K562 (cell line): ENCODE results near the gene TLCD5. TPM values are rescaled to one million over a fixed set of nuclear protein-coding genes. Genes with fewer than 3 reads are reported as not detected.

Source experiments
- ATAC-seq: fragments of 200-7000 bp; cut with Tn5 transposase; 3 replicates; pipeline ENCODE4 v1.9.1; 2020; ENCODE audit warnings: moderate library complexity
- BruUV-seq: library from RNA; stranded (reverse); fragments of 400-500 nt; replicated peaks from 2 replicates; lab custom pipeline; 2021; lab: Mats Ljungman, UMichigan
- CTCF ChIA-PET: fragments of 300-600 bp; formaldehyde crosslinking; extraction: SDS; loops from one replicate; lab custom pipeline; 2021; ENCODE audit warnings: low intra/inter-chr PET ratio; lab: Yijun Ruan, JAX
- POLR2A ChIA-PET: fragments of 300-600, 350-650 bp; sonication (Branson Sonifier 250); formaldehyde crosslinking; extraction: SDS; loops from one replicate; lab custom pipeline; 2021; ENCODE audit warnings: antibody characterized with exemption, inconsistent platforms; lab: Yijun Ruan, JAX
- DNase-seq, 4 experiments: peaks; one replicate each; pipeline versions ENCODE4 v3.0.0 to v3.0.0-alpha.2; 2011 to 2018; ENCODE audit warnings: low spot score in 3 of 4, mixed read lengths in 3 of 4; ENCODE audit errors: extremely low read depth in 1 of 4
- FAIRE-seq: peaks from 2 replicates; lab custom pipeline; 2011; peaks lifted over from hg19 to GRCh38; lab: Jason Lieb, UNC
- H2AFZ ChIP-seq: 2 replicates; pipeline ENCODE4 v1.6.0; 2011; ENCODE audit warnings: low read depth, low read length, control low read depth, inconsistent platforms
- H3K27ac ChIP-seq: fragments of 200-600 bp; 3 replicates; pipeline ENCODE4 v1.8.0; 2011; ENCODE audit warnings: low read depth, mild to moderate bottlenecking, control low read depth, inconsistent platforms, low read length, moderate library complexity, mixed read lengths; ENCODE audit errors: extremely low read depth
- H3K27me3 ChIP-seq, 2 experiments: fragments of 300-600 bp in 1 of 2; 2 replicates in 1 of 2; 3 replicates in 1 of 2; pipeline versions ENCODE4 v1.6.0 to v1.8.0; 2011; ENCODE audit warnings: inconsistent platforms in 2 of 2, low read length in 2 of 2, mild to moderate bottlenecking in 1 of 2, mixed read lengths in 1 of 2, moderate library complexity in 1 of 2; ENCODE audit not compliant: control insufficient read depth in 2 of 2, insufficient read depth in 2 of 2
- H3K36me3 ChIP-seq: fragments of 300-600 bp; 3 replicates; pipeline ENCODE4 v1.8.0; 2011; ENCODE audit warnings: mild to moderate bottlenecking, low read length, inconsistent platforms; ENCODE audit not compliant: control insufficient read depth, insufficient read depth
- H3K4me1 ChIP-seq, 2 experiments: fragments of 200-600 bp in 1 of 2; replicated peaks in 1 of 2; 2 replicates in 1 of 2; 3 replicates in 1 of 2; pipeline versions ENCODE4 v1.5.1 to v1.8.0; 2011; ENCODE audit warnings: inconsistent platforms in 2 of 2, low read length in 2 of 2, mild to moderate bottlenecking in 1 of 2, mixed read lengths in 1 of 2, moderate library complexity in 1 of 2; ENCODE audit not compliant: control insufficient read depth in 2 of 2, insufficient read depth in 2 of 2
- H3K4me2 ChIP-seq: 2 replicates; pipeline ENCODE4 v1.6.1; 2011; ENCODE audit warnings: low read length, control low read depth, inconsistent platforms, mixed read lengths; ENCODE audit not compliant: insufficient read depth
- H3K4me3 ChIP-seq: fragments of 200-600 bp; sonication (generic), shearing (Covaris generic); 2 replicates; pipeline ENCODE4 v1.5.1; 2016; ENCODE audit warnings: control low read depth, inconsistent platforms
- H3K79me2 ChIP-seq: fragments of 200-600 bp; 3 replicates; pipeline ENCODE4 v1.8.0; 2011; ENCODE audit warnings: low read length, inconsistent platforms; ENCODE audit not compliant: control insufficient read depth, insufficient read depth
- H3K9ac ChIP-seq, 2 experiments: 2 replicates each; pipeline versions ENCODE4 v1.6.0 to v1.6.1; 2011; ENCODE audit warnings: low read depth in 2 of 2, low read length in 2 of 2, control low read depth in 1 of 2, inconsistent platforms in 1 of 2, mild to moderate bottlenecking in 1 of 2, mixed read lengths in 1 of 2; ENCODE audit not compliant: insufficient read depth in 1 of 2
- H3K9me1 ChIP-seq: one replicate; pipeline ENCODE4 v1.6.0; 2011; ENCODE audit warnings: inconsistent platforms, mild to moderate bottlenecking, low read length, moderate library complexity; ENCODE audit not compliant: control insufficient read depth, insufficient read depth
- H3K9me3 ChIP-seq: replicated peaks from 2 replicates; pipeline ENCODE4 v1.5.1; 2011; ENCODE audit warnings: low read depth, low read length, inconsistent platforms; ENCODE audit not compliant: control insufficient read depth, insufficient read depth
- H4K20me1 ChIP-seq: replicated peaks from 2 replicates; pipeline ENCODE4 v1.6.1; 2011; ENCODE audit warnings: low read length, inconsistent platforms, mixed read lengths; ENCODE audit not compliant: control insufficient read depth, insufficient read depth
- COPS2 ChIP-seq: fragments of 450-650 bp; conservative IDR thresholded peaks from 2 replicates; pipeline ENCODE4 v1.6.1; 2016; ENCODE audit warnings: mild to moderate bottlenecking, moderate library complexity
- FOSL1 ChIP-seq: fragments of 200-800 bp; sonication (Bioruptor generic); conservative IDR thresholded peaks from 2 replicates; pipeline ENCODE4 v1.6.1; 2016; ENCODE audit warnings: missing genetic modification characterization, missing compliant biosample characterization
- FOXK2 ChIP-seq, 2 experiments: fragments of 450-650 bp; IDR thresholded peaks in 1 of 2; conservative IDR thresholded peaks in 1 of 2; 2 replicates each; pipeline ENCODE4 v1.6.1; 2016; ENCODE audit warnings: low read depth in 2 of 2, mild to moderate bottlenecking in 1 of 2
- GTF2F1 ChIP-seq: IDR thresholded peaks from 2 replicates; pipeline ENCODE4 v1.6.1; 2011; ENCODE audit warnings: low read depth, low read length, improper control_type of control experiment
- IFI16 ChIP-seq: fragments of 250-450 bp; sonication (Bioruptor Pico); IDR thresholded peaks from 2 replicates; pipeline ENCODE4 v2.1.2; 2022; ENCODE audit warnings: mild to moderate bottlenecking, inconsistent platforms
- JUND ChIP-seq, 2 experiments: IDR thresholded peaks; 2 replicates in 1 of 2; 3 replicates in 1 of 2; pipeline ENCODE4 v1.6.1; 2011; ENCODE audit warnings: borderline replicate concordance in 2 of 2, low read depth in 2 of 2, low read length in 2 of 2, improper control_type of control experiment in 1 of 2, missing biosample characterization in 1 of 2, missing genetic modification characterization in 1 of 2, missing genetic modification reagents in 1 of 2
- LEF1 ChIP-seq: fragments of 450-650 bp; IDR thresholded peaks from 2 replicates; pipeline ENCODE4 v1.6.1; 2016; ENCODE audit warnings: mild to moderate bottlenecking
- POLR2AphosphoS2 ChIP-seq: IDR thresholded peaks from 2 replicates; pipeline ENCODE4 v1.6.1; 2012; ENCODE audit warnings: low read length, improper control_type of control experiment
- SRF ChIP-seq, 2 experiments: fragments of 250-450, 450-650 bp in 1 of 2; sonication (Bioruptor Pico) in 1 of 2; sonication (generic) in 1 of 2; formaldehyde crosslinking; IDR thresholded peaks; 2 replicates each; pipeline versions ENCODE4 v1.5.0 to v1.5.1; 2020 to 2022; ENCODE audit warnings: mild to moderate bottlenecking in 1 of 2, missing genetic modification reagents in 1 of 2
- TEAD2 ChIP-seq: fragments of 450-650 bp; IDR thresholded peaks from 2 replicates; pipeline ENCODE4 v1.6.1; 2016; ENCODE audit warnings: missing genetic modification characterization, control low read depth, missing compliant biosample characterization
- ZBTB17 ChIP-seq: fragments of 450-650 bp; formaldehyde crosslinking; IDR thresholded peaks from 2 replicates; pipeline ENCODE4 v1.4.0; 2020; ENCODE audit warnings: mild to moderate bottlenecking
- ZNF253 ChIP-seq: fragments of 250-450 bp; sonication (Bioruptor Pico); conservative IDR thresholded peaks from 2 replicates; pipeline ENCODE4 v1.6.1; 2021; ENCODE audit warnings: mild to moderate bottlenecking
- in situ Hi-C: fragments of 300-500 bp; cut with MboI; formaldehyde crosslinking; loops from 4 replicates; pipeline ENCODE4 v1.15.0; 2018; ENCODE audit warnings: inconsistent platforms, mixed read lengths
- intact Hi-C: fragments of 100-400 bp; cut with micrococcal nuclease; formaldehyde crosslinking; loops from 2 replicates; pipeline ENCODE4 v1.14.2; 2022
- polyA plus RNA-seq, 8 experiments: library from polyadenylated mRNA; depleted of rRNA in 4 of 8; stranded (reverse) in 5 of 8; unstranded in 3 of 8; fragments of >200 nt; fragmentation: Nextera tagmentation in 2 of 8; fragmentation: Illumina TruSeq in 1 of 8; extraction: Ambion mirVana in 2 of 8; extraction: Trizol in 1 of 8; gene quantifications; 2 replicates each; pipeline versions ENCODE4 v1.2.1 to v1.2.3, GENCODE V29; 2011 to 2014; ENCODE audit warnings: inconsistent platforms in 1 of 8, missing spikeins in 1 of 8
- total RNA-seq, 7 experiments: library from RNA; depleted of rRNA in 6 of 7; stranded (reverse); fragments of >200 nt in 6 of 7; fragmentation: Illumina TruSeq in 2 of 7; extraction: Trizol in 2 of 7; gene quantifications; 2 replicates each; pipeline versions ENCODE4 v1.2.1 to v1.2.3, GENCODE V29; 2011 to 2021; ENCODE audit warnings: low replicate concordance in 1 of 7
- TF ChIP-seq, protein P1 (sequence below): fragments of 250-450 bp; sonication (Bioruptor Pico); IDR thresholded peaks from 2 replicates; pipeline ENCODE4 v1.5.0; 2020; ENCODE audit warnings: mild to moderate bottlenecking, borderline replicate concordance

TLCD5 gene
- total and polyA plus RNA-seq, 9 of the 15 experiments (the other 6 are each of a cell fraction or from before 2014, with no cell fraction given): 0.94 to 5.1 (median 1.6) TPM

DNA sequence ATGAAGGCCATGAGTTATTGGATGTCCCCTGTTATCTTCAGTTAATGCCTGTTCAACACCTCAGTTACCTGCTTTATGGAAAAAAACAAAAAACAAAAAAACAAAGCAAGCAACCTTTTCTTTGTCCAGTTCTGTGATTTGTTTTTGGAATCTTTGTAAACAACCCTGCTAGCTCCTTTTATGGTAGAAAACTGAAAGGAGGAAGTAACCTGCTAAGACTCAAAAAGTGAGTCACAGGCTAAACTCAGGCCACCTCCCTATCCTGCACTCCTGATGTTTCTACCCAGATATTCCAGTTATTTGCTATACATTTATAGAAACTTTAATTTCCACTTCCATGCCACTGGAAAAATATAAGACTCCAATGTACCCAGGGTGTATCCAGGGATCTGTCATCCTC lies 20.6 kb upstream of the TLCD5 start:
- no peak overlapping the region for H2AFZ ChIP-seq
- no TSS peak for BruUV-seq
- no peaks in the 10 kb centered on the region for H3K79me2 ChIP-seq
- DNase-seq (no peak), FAIRE-seq (no peak), ATAC-seq (no peak)
- H4K20me1 ChIP-seq: peaks cover 22% of the 10 kb centered on the region; the same call in 1 of the 2 replicates
- TF ChIP-seq, protein P1, sequence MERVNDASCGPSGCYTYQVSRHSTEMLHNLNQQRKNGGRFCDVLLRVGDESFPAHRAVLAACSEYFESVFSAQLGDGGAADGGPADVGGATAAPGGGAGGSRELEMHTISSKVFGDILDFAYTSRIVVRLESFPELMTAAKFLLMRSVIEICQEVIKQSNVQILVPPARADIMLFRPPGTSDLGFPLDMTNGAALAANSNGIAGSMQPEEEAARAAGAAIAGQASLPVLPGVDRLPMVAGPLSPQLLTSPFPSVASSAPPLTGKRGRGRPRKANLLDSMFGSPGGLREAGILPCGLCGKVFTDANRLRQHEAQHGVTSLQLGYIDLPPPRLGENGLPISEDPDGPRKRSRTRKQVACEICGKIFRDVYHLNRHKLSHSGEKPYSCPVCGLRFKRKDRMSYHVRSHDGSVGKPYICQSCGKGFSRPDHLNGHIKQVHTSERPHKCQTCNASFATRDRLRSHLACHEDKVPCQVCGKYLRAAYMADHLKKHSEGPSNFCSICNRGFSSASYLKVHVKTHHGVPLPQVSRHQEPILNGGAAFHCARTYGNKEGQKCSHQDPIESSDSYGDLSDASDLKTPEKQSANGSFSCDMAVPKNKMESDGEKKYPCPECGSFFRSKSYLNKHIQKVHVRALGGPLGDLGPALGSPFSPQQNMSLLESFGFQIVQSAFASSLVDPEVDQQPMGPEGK (CRISPR knock-in tag): no peak
- TF ChIP-seq FOSL1 (tag): peak; percentile 84
- TF ChIP-seq SRF (CRISPR knock-in tag; IDR thresholded peaks at IDR 0.05): peak in 1 of 2 experiments; percentile 91; a peak in 3 of 4 replicates
- TF ChIP-seq COPS2: no peak
- TF ChIP-seq LEF1: no peak
- TF ChIP-seq IFI16 (CRISPR knock-in tag): no peak
- TF ChIP-seq FOXK2 (conservative IDR thresholded peaks at IDR 0.05 in 1 of 2, IDR thresholded peaks at IDR 0.05 in 1 of 2; ENCODE audit: low read depth in 2 of 2): peak in 1 of 2 experiments; percentile 43; a peak in 2 of 4 replicates
- TF ChIP-seq ZNF253: no peak
- no peak for TF ChIP-seq GTF2F1
- TF ChIP-seq POLR2AphosphoS2: no peak
- no peak for TF ChIP-seq ZBTB17 (CRISPR knock-in tag)
- no peak for TF ChIP-seq JUND (IDR thresholded peaks at IDR 0.05; ENCODE audit: borderline replicate concordance, low read depth, low read length)
- no peak; the same call in 2 of the 3 replicates for TF ChIP-seq JUND (tag; IDR thresholded peaks at IDR 0.05; ENCODE audit: borderline replicate concordance, low read depth, low read length)
- no peak for TF ChIP-seq TEAD2 (tag)
- intact Hi-C loops: loop anchor here (10.0 kb wide), 1 partner anchor 640 kb away; no protein-coding TSS in a partner anchor
- ChIA-PET POLR2A (interaction anchor here (0.6 to 1.9 kb wide), 3 partner anchors 44 to 70 kb away, joined by 3 to 7 read pairs (median 3); no protein-coding TSS in a partner anchor), CTCF (interaction anchor here (4.4 kb wide), 1 partner anchor 69 kb away, joined by 43 read pairs; no protein-coding TSS in a partner anchor)
- no peak overlapping the region for H3K4me2 ChIP-seq
- H3K27ac ChIP-seq: no peak overlapping the region
- no peak overlapping the region for H3K4me3 ChIP-seq
- H3K9me1 ChIP-seq: no peaks in the 10 kb centered on the region
- in situ Hi-C loops: loop anchor here (5.0 kb wide), 1 partner anchor 132 kb away; no protein-coding TSS in a partner anchor
- peaks cover 15 to 52% of the 10 kb centered on the region in 2 experiments; a peak in 4 of 5 replicates for H3K27me3 ChIP-seq
- no peaks in the 10 kb centered on the region; a peak in 2 of 5 replicates for H3K4me1 ChIP-seq
- no peaks in the 10 kb centered on the region for H3K9me3 ChIP-seq
- no peak overlapping the region for H3K9ac ChIP-seq
- H3K36me3 ChIP-seq: no peaks in the 10 kb centered on the region
